ENCODE measurements around the gene TRHDE.

GRCh38 chr12:72311946-72312345, 39.8 kb downstream of the TRHDE start:
- no peak for TF ChIP-seq CTCF (conservative IDR thresholded peaks at IDR 0.05; ENCODE audit: low read depth, low read length)
- no peak for TF ChIP-seq EZH2phosphoT487 (IDR thresholded peaks at IDR 0.05; ENCODE audit: borderline replicate concordance, low read length)
